Endodermal cell (in vitro differentiated cells): ENCODE data around the gene NEBL. TPM values are rescaled to one million over a fixed set of nuclear protein-coding genes. Genes with fewer than 3 reads are reported as not detected.

Experiments
- DNase-seq: peaks from one replicate; pipeline ENCODE4 v3.0.0-alpha.2; 2017
- H3K27ac ChIP-seq: 2 replicates; pipeline ENCODE4 v1.5.1; 2013; ENCODE audit warnings: mild to moderate bottlenecking, low read depth, low read length, moderate library complexity
- H3K27me3 ChIP-seq: 2 replicates; pipeline ENCODE4 v1.6.1; 2013; ENCODE audit warnings: mild to moderate bottlenecking, low read length, moderate library complexity; ENCODE audit not compliant: insufficient read depth, control insufficient read depth, poor library complexity, severe bottlenecking
- H3K36me3 ChIP-seq: 2 replicates; pipeline ENCODE4 v1.7.0; 2013; ENCODE audit warnings: mild to moderate bottlenecking, low read length, moderate library complexity; ENCODE audit not compliant: control insufficient read depth, insufficient read depth
- H3K4me1 ChIP-seq: one replicate; pipeline ENCODE4 v1.7.0; 2013; ENCODE audit warnings: low read length; ENCODE audit not compliant: control insufficient read depth, insufficient read depth
- H3K4me3 ChIP-seq: 2 replicates; pipeline ENCODE4 v1.5.1; 2013; ENCODE audit warnings: mild to moderate bottlenecking, low read length, moderate library complexity
- H3K9ac ChIP-seq: 2 replicates; pipeline ENCODE4 v1.6.1; 2013; ENCODE audit warnings: mild to moderate bottlenecking, low read length, moderate library complexity; ENCODE audit not compliant: poor library complexity, severe bottlenecking; ENCODE audit errors: extremely low read depth
- H3K9me3 ChIP-seq: 2 replicates; pipeline ENCODE4 v1.6.1; 2013; ENCODE audit warnings: mild to moderate bottlenecking, low read length, moderate library complexity; ENCODE audit not compliant: control insufficient read depth
- H3K27ac Mint-ChIP-seq: 2 replicates; pipeline ENCODE4 v1.8.0; 2020; ENCODE audit warnings: mixed read lengths
- H3K27me3 Mint-ChIP-seq: 2 replicates; pipeline ENCODE4 v1.8.0; 2021; ENCODE audit warnings: mild to moderate bottlenecking, mixed read lengths; ENCODE audit not compliant: insufficient read depth
- H3K36me3 Mint-ChIP-seq: 2 replicates; pipeline ENCODE4 v1.8.0; 2020; ENCODE audit warnings: low read depth, mixed read lengths
- H3K4me1 Mint-ChIP-seq: 2 replicates; pipeline ENCODE4 v1.8.0; 2020; ENCODE audit warnings: mixed read lengths
- H3K4me3 Mint-ChIP-seq: 2 replicates; pipeline ENCODE4 v1.8.0; 2020; ENCODE audit warnings: mild to moderate bottlenecking, moderate library complexity, mixed read lengths
- H3K9me3 Mint-ChIP-seq: 2 replicates; pipeline ENCODE4 v1.8.0; 2020; ENCODE audit warnings: mild to moderate bottlenecking, mixed read lengths
- WGBS, 2 experiments: methylation state at CpG; one replicate each; pipeline versions ENCODE4 v1.1.5 to v1.1.7; 2013; ENCODE audit warnings: missing lambda C conversion rate in 2 of 2, mixed read lengths in 1 of 2; ENCODE audit not compliant: insufficient coverage in 1 of 2, insufficient read length in 1 of 2; 5-methylcytosine and 5-hydroxymethylcytosine counted together
- total RNA-seq, 2 donors: library from RNA; stranded (reverse); fragmentation: NEBNext Ultra II Directional in 1 of 2; extraction: Animal tissue kit (Norgen Biotek cat#: 25700) in 1 of 2; gene quantifications; 2 replicates in 1 of 2; 3 replicates in 1 of 2; pipeline ENCODE4 v1.2.1, GENCODE V29; 2021
- TF ChIP-seq, protein P1 (sequence below): fragments of 200-600 bp; sonication (generic); conservative IDR thresholded peaks from 2 replicates; pipeline ENCODE4 v1.5.0; 2021; ENCODE audit warnings: antibody characterized with exemption, mild to moderate bottlenecking

The NEBL gene
- total RNA-seq, 2 donors from 2014 or later, result 39.8 to 61.6 TPM

DNA sequence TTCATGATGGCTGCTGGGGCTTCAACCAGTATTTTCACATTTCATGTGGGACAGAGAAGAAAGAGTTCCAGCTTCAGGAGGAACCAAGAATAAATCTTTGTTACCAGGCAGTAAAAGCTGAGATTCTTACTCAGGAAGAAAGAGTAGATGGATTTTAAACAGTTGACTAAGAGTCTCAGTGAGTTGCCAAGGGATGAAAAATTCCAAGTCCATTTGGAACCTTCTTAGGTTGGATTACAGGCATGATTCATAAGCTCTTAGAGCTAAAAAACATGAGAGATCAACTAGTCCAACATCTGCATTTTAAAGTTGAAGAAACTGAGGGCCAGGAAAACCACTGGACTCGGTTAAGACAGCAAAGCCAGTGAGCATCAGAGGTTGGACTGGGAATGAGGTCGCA, 148.6 kb downstream of the NEBL start:
- Histone ChIP-seq H3K4me1 (peaks cover 5% of the 10 kb centered on the region), H3K9me3 (peaks cover 28% of the 10 kb centered on the region), H3K27me3 (no peaks in the 10 kb centered on the region), H3K27ac (no peak overlapping the region), H3K9ac (no peak overlapping the region), H3K36me3 (no peaks in the 10 kb centered on the region), H3K4me3 (no peak overlapping the region)
- no peak overlapping the region for H3K4me3 Mint-ChIP-seq
- no peak overlapping the region for H3K27ac Mint-ChIP-seq
- no peaks in the 10 kb centered on the region for H3K27me3 Mint-ChIP-seq
- no peak for DNase-seq
- H3K4me1 Mint-ChIP-seq, result peaks cover 36% of the 10 kb centered on the region
- TF ChIP-seq, protein P1, sequence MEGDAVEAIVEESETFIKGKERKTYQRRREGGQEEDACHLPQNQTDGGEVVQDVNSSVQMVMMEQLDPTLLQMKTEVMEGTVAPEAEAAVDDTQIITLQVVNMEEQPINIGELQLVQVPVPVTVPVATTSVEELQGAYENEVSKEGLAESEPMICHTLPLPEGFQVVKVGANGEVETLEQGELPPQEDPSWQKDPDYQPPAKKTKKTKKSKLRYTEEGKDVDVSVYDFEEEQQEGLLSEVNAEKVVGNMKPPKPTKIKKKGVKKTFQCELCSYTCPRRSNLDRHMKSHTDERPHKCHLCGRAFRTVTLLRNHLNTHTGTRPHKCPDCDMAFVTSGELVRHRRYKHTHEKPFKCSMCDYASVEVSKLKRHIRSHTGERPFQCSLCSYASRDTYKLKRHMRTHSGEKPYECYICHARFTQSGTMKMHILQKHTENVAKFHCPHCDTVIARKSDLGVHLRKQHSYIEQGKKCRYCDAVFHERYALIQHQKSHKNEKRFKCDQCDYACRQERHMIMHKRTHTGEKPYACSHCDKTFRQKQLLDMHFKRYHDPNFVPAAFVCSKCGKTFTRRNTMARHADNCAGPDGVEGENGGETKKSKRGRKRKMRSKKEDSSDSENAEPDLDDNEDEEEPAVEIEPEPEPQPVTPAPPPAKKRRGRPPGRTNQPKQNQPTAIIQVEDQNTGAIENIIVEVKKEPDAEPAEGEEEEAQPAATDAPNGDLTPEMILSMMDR, result no peak
- 90 to 100% methylated on average over 1 to 2 of the region's 2 CpGs for WGBS, 2 experiments
- peaks cover 18% of the 10 kb centered on the region for H3K9me3 Mint-ChIP-seq
- H3K36me3 Mint-ChIP-seq, result no peaks in the 10 kb centered on the region

DNA sequence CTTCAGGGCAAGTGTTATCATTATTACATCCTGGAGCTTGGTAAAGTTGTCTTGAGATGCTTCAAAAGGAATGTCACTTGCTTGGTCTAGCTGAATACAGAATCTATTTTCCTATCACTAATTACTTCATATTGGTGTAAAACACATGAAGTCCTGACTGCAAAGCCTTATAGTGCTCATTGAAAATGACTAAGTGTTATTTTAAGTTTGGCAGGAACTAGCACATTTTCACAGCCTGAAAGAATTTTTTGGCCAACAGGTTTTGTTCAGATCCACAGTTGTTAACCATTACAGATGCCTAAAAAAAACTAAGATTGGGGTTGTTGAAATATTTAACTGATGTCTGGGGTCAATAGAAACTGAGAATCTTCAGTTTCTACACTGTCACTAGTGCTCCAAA, 149.3 kb downstream of the NEBL start:
- H3K27me3 ChIP-seq, result no peaks in the 10 kb centered on the region
- peaks cover 28% of the 10 kb centered on the region for H3K9me3 ChIP-seq
- no peak overlapping the region for H3K9ac ChIP-seq
- Mint-ChIP-seq H3K27ac (no peak overlapping the region), H3K36me3 (no peaks in the 10 kb centered on the region), H3K4me3 (no peak overlapping the region), H3K27me3 (no peaks in the 10 kb centered on the region), H3K4me1 (peaks cover 42% of the 10 kb centered on the region), H3K9me3 (peaks cover 18% of the 10 kb centered on the region)
- no peaks in the 10 kb centered on the region for H3K36me3 ChIP-seq
- H3K4me1 ChIP-seq, result peaks cover 8% of the 10 kb centered on the region
- no peak overlapping the region for H3K27ac ChIP-seq
- H3K4me3 ChIP-seq, result no peak overlapping the region
- no peak for DNase-seq
- TF ChIP-seq, protein P1, result no peak

DNA sequence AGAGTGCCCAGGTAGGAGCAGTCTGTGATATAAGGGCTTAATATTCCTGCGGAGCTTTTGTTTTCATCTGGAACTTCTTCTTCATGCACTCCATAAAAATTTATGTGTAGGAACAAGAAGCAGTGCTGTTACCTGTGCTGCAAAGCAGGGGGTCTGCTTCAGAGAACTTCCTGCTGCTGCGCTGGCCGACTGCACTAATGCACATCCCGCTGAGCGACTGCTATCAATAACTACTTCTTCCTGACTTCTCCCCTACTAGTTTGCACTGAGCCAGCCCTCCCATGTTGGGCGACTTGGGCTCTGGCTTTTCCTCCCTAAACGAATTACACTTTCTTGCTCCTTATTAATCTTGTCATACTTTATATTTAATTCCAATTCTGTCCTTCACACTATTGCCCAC, 150.3 kb downstream of the NEBL start:
- Histone ChIP-seq H3K4me3 (no peak overlapping the region), H3K4me1 (peaks cover 8% of the 10 kb centered on the region), H3K36me3 (no peaks in the 10 kb centered on the region), H3K9me3 (peaks cover 28% of the 10 kb centered on the region), H3K9ac (no peak overlapping the region), H3K27me3 (no peaks in the 10 kb centered on the region), H3K27ac (no peak overlapping the region)
- DNase-seq, result no peak
- 94 to 97% methylated on average over 4 to 7 of the region's 7 CpGs for WGBS, 2 experiments
- TF ChIP-seq, protein P1, result no peak
- no peak overlapping the region for H3K4me3 Mint-ChIP-seq
- peaks cover 49% of the 10 kb centered on the region for H3K4me1 Mint-ChIP-seq
- no peaks in the 10 kb centered on the region for H3K27me3 Mint-ChIP-seq
- H3K27ac Mint-ChIP-seq, result no peak overlapping the region
- no peaks in the 10 kb centered on the region for H3K36me3 Mint-ChIP-seq
- peaks cover 18% of the 10 kb centered on the region for H3K9me3 Mint-ChIP-seq
